T-helper 2 cell treated with Interferon-gamma antibody and Interleukin-4, amounts not matched to agents 5 μg/mL and 100 μg/mL, for 36 hours (primary cell): ENCODE measurements around the gene FILIP1.

Experiments
- DNase-seq: peaks from one replicate; pipeline ENCODE4 v3.0.0; 2021; ENCODE audit warnings: low spot score
- H3K27ac Mint-ChIP-seq: one replicate; pipeline ENCODE4 v1.8.0; 2021; ENCODE audit warnings: mild to moderate bottlenecking, mixed read lengths
- H3K27me3 Mint-ChIP-seq: one replicate; pipeline ENCODE4 v1.8.0; 2021; ENCODE audit warnings: low read depth, mixed read lengths
- H3K36me3 Mint-ChIP-seq: one replicate; pipeline ENCODE4 v1.8.0; 2021; ENCODE audit warnings: low read depth, mixed read lengths
- H3K4me1 Mint-ChIP-seq: one replicate; pipeline ENCODE4 v1.8.0; 2021; ENCODE audit warnings: low read depth, mixed read lengths
- H3K4me3 Mint-ChIP-seq: one replicate; pipeline ENCODE4 v1.8.0; 2022; ENCODE audit warnings: mild to moderate bottlenecking, moderate library complexity, mixed read lengths
- H3K9me3 Mint-ChIP-seq: one replicate; pipeline ENCODE4 v1.8.0; 2021; ENCODE audit warnings: mixed read lengths

The FILIP1 gene

DNA sequence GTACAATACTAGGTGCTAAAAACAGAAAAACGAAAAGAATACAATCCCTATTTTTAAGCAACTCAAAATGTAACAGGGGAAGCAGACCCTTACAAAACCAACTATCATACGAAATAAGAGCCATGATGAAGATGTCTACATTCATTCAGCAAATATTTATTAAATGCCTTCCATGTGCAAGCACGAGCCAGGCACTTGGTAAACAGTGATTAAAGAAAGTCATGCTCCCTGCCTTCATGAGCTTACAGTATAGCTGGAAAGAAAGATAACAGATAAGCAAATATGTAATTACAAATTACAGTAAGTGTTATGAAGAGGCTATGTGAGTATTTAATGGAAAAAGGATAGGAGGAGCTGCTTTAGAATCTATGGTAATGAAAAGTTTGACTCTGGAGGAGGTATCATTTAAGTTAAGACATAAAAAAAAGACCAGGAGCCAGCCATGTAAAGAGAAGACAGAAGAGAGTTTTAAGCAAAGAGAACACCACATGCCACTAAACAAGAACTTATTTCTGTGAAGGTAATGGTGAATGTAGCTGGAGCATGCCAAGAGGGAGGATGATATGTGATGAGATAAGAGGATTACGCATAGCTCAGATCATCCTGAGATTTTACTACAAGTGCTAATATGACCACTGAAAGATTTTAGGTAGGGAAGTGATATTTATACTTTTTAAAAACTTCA, 230.7 kb downstream of the FILIP1 start:
- Mint-ChIP-seq H3K27me3 (no peaks in the 10 kb centered on the region), H3K9me3 (no peaks in the 10 kb centered on the region), H3K4me3 (no peak overlapping the region), H3K27ac (peak overlapping the region; percentile 12), H3K4me1 (peaks cover 7% of the 10 kb centered on the region), H3K36me3 (peaks cover 21% of the 10 kb centered on the region)
- DNase-seq = no peak

DNA sequence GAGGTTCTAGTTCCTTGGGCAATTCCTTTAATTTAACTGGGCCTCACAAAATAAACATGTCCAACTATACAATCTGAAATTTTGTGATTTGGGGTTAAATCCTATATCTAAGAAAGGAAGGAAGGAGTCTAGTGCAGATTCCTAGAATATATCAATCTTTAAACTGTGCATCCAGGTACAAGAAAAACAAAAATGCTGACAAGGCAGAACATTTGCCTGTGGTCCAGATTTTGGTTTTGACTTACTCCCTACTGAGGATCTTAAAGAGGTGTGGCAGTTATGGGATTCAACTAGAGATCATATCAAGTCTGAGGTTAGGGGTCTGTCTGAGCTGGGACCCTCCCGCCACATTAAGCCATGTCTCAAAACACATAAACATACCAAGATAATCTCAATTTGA, 232.3 kb downstream of the FILIP1 start:
- Mint-ChIP-seq H3K9me3 (no peaks in the 10 kb centered on the region), H3K36me3 (peaks cover 26% of the 10 kb centered on the region), H3K27ac (no peak overlapping the region), H3K27me3 (no peaks in the 10 kb centered on the region), H3K4me3 (no peak overlapping the region), H3K4me1 (peaks cover 3% of the 10 kb centered on the region)
- no peak for DNase-seq

DNA sequence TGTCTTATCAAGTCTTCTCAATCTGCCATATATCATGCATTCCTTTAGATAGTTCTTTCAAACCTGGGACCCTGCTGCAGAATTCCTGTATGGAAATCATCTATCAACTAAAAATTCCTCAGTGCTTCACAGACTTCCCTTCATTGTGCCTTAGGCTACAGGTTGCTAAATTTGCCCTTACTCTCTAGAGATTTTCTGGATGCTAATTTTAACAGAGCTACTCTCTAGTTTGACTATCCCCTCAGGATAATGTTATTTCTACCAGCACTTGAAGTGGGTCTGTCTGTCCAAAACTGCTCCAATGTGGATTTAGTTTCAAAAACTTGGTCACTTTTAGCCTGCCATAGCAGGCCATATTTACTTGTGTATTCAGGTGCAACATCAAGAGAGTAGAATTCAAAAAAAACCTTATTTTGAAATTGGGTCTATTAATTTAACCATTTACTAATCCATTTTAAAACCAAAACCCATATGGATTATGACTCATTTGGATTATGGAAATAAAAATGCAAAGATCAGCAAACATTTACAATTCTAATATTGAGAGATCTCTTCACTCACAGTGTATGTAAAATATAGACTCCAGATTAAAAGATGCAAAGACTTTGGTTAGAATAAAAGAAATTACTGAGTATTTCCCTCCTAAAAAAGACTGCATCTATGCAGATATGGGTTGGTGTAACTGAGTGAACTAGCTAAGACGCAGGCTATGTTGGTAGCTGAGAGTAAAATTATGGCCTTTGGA, 236.1 kb downstream of the FILIP1 start:
- Mint-ChIP-seq H3K4me1 (no peaks in the 10 kb centered on the region), H3K9me3 (no peaks in the 10 kb centered on the region), H3K36me3 (peaks cover 33% of the 10 kb centered on the region), H3K27me3 (no peaks in the 10 kb centered on the region), H3K4me3 (no peak overlapping the region), H3K27ac (no peak overlapping the region)
- no peak for DNase-seq

DNA sequence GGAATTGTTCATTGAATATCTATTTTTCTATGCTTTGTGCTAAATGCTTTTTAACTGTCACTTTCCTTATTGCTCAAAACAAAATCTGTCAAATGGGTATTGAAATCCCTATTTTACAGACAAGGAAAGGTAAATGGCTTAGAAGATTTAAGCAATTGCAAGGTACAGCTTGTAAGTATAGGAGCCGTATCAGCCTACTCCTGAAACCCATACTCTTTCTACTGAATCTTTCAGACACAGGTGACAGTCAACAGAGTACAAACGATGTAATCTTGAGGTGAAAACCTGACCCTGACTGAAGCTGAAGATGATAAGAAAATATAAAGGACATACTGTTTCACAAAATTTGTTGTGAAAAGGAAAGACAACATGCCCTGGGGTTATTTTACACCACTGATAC, 243.0 kb downstream of the FILIP1 start:
- Mint-ChIP-seq H3K4me1 (peaks cover 7% of the 10 kb centered on the region), H3K36me3 (peaks cover 18% of the 10 kb centered on the region), H3K4me3 (no peak overlapping the region), H3K27ac (no peak overlapping the region), H3K27me3 (peaks cover 7% of the 10 kb centered on the region), H3K9me3 (no peaks in the 10 kb centered on the region)
- no peak for DNase-seq

DNA sequence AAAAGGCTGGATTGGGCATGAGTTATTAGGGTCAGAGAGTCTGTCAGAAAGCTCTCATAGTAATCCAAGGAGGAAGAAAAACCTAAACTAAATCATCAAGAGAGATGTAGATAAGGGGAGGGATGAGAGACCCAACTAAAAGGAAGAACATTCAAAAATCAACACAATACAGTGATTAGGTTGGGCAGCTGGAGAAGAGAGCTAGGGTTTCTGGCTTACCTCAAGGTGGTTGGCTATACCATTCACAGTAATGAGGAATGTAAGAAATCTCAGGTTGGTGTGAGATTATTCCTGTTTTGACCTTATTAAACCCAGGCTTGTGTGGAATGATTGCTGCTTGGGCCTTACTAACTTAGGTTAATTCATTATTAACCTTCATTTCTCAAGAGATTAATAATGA, 243.8 kb downstream of the FILIP1 start:
- Mint-ChIP-seq H3K9me3 (no peaks in the 10 kb centered on the region), H3K27me3 (peaks cover 7% of the 10 kb centered on the region), H3K27ac (no peak overlapping the region), H3K36me3 (peaks cover 16% of the 10 kb centered on the region), H3K4me3 (no peak overlapping the region), H3K4me1 (peaks cover 8% of the 10 kb centered on the region)
- DNase-seq = no peak

DNA sequence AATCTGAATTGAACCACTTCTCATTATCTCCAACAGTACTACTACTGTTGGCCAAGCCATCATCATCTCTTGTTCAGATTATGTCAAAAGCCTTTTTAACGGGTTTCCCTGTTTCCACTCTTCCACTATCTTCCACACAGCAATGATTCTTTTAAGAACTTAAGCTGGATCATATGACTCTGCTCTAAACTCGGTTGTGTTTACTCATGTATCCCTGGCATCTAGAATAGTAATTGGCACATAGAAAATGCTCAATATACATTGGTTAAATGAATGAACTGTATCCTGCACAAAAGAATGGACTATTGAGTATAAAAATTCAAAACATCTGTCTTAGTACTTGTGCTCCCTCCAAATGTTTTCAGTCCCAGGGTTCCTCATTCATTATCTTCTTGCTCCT, 247.2 kb downstream of the FILIP1 start:
- Mint-ChIP-seq H3K9me3 (no peaks in the 10 kb centered on the region), H3K27me3 (peaks cover 7% of the 10 kb centered on the region), H3K27ac (no peak overlapping the region), H3K4me3 (no peak overlapping the region), H3K4me1 (peaks cover 14% of the 10 kb centered on the region), H3K36me3 (peaks cover 10% of the 10 kb centered on the region)
- no peak for DNase-seq

DNA sequence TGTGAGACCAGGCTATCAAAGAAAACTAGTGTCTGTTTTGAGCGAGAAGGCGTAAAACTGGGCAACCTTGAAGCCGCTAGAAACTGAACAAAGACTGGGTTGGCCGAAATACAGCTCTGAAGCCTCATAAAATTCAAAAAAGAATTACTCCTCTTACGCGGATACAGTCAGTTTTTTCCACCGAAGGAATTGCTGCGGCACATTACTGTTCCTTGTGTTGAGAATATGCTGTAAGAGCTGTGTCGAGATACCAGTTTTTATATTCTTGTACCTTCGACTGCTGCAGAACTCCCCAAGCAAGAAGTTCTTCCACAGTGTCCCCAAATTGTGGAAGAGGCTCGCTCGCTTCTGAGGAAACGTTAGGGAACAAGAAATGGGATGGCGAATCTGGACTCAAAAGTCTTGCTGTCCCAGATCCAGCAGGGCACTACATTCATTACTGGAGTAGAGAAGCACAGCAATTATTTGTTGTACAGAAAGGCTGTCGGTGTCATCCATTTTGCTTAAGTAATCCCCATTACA, 249.5 kb downstream of the FILIP1 start:
- Mint-ChIP-seq H3K36me3 (peaks cover 26% of the 10 kb centered on the region), H3K9me3 (no peaks in the 10 kb centered on the region), H3K4me3 (peak overlapping the region; percentile 97), H3K27me3 (peaks cover 7% of the 10 kb centered on the region), H3K27ac (peak overlapping the region; percentile 97), H3K4me1 (peaks cover 20% of the 10 kb centered on the region)
- no peak for DNase-seq

DNA sequence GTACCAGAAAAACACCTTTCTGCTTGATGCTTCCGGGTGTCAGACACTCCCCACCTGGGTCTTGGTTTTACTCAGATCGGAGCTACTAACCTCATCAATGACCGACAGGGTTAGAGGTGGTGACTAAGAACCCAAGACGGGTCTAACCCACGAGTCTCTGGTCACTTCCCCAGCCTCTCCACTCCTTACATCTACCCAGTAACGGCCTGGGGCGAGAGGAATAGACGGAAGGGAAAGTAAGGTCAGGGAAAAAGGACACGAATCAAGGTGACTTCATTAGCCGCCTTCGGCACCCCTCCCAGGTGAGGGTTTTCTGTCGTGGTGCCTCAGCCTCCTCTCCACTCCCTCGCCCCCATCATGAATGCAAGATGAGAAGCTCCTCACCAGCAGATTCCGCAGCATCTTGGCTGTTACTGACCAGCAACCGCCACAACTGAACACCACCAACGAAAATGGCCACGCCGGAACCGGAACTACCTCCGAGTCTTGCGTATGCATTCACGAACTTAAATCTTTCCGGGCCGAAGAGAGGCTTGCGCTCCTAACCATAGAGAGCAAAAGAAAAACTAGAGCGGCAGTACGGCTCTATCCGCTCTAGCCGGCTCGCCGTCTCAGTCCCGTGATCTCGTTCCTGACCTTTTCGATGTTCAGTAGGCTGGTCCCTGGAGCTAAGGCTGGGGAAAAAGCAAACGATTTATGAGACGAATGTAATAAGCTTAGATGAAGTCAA, 250.1 kb downstream of the FILIP1 start, which contains the start of gene COX7A2:
COX7A2 (minus strand) TSS at position 469 of the 730 bp plus-strand sequence; CDS start at position 402, 67 bp downstream.
- H3K9me3 Mint-ChIP-seq = no peaks in the 10 kb centered on the region
- peaks cover 20% of the 10 kb centered on the region for H3K4me1 Mint-ChIP-seq
- H3K27ac Mint-ChIP-seq = peak within 1 kb of the TSS; percentile 97
- peak; percentile 86 for DNase-seq
- H3K36me3 Mint-ChIP-seq = peaks cover 30% of the 10 kb centered on the region
- H3K27me3 Mint-ChIP-seq = peaks cover 7% of the 10 kb centered on the region
- H3K4me3 Mint-ChIP-seq = peak within 1 kb of the TSS; percentile 97
